HG03103 (cell line): Measurements from ENCODE around the gene ULK3.

ENCODE experiments used
- ATAC-seq: cut with Tn5 transposase; IDR thresholded peaks from one replicate; pipeline ENCODE4 v1.9.1; 2021; ENCODE audit warnings: low read depth; ENCODE audit not compliant: unreplicated experiment

Gene ULK3

GRCh38 chr15:74788042-74788682 is 54.8 kb downstream of the ULK3 start:
- ATAC-seq: no peak

GRCh38 chr15:74787251-74788041 is 55.5 kb downstream of the ULK3 start:
- ATAC-seq: peak; percentile 34

GRCh38 chr15:74786551-74787165 is 56.3 kb downstream of the ULK3 start:
- ATAC-seq: no peak
